Measurements from ENCODE around the gene GCDH. TPM values are rescaled to one million over a fixed set of nuclear protein-coding genes. Genes with fewer than 3 reads are reported as not detected.

Gene GCDH
- polyA plus RNA-seq, 1 experiment = 20.9 TPM

GRCh38 chr19:12864143-12864542 lies 26.8 kb upstream of the GCDH start:
- no peak for TF ChIP-seq CTCF (IDR thresholded peaks at IDR 0.05; ENCODE audit: insufficient read depth, low read depth, low read length)
- Histone ChIP-seq H3K36me3 (ENCODE audit: control insufficient read depth, insufficient read depth, low read length) (no peaks in the 10 kb centered on the region), H3K27me3 (ENCODE audit: control insufficient read depth, insufficient read depth, low read length) (0 out of 2 replicates have a peak, but pooled peaks cover 1% of the 10 kb centered on the region), H3K4me3 (ENCODE audit: low read depth, low read length) (no peak overlapping the region)
- ChIA-PET POLR2A (no interaction called here), CTCF (interaction anchor here (0.8 to 1.7 kb wide), 3 partner anchors 16 to 71 kb away, joined by 3 to 12 read pairs (median 5); no protein-coding TSS in a partner anchor)
- no peak for DNase-seq (ENCODE audit: low read depth)

GRCh38 chr19:12864721-12865715 lies 25.9 kb upstream of the GCDH start:
- no peak for TF ChIP-seq CTCF (IDR thresholded peaks at IDR 0.05; ENCODE audit: insufficient read depth, low read depth, low read length)
- POLR2A ChIA-PET = no interaction called here
- CTCF ChIA-PET = interaction anchor here (1.7 kb wide), 2 partner anchors 17 kb away, joined by 6 to 12 read pairs; no protein-coding TSS in a partner anchor
- DNase-seq (ENCODE audit: low read depth) = no peak
- Histone ChIP-seq H3K36me3 (ENCODE audit: control insufficient read depth, insufficient read depth, low read length) (no peaks in the 10 kb centered on the region), H3K27me3 (ENCODE audit: control insufficient read depth, insufficient read depth, low read length) (0 out of 2 replicates have a peak, but pooled peaks cover 1% of the 10 kb centered on the region), H3K4me3 (ENCODE audit: low read depth, low read length) (no peak overlapping the region)

GRCh38 chr19:12865746-12866415 lies 25.1 kb upstream of the GCDH start:
- H3K27me3 ChIP-seq (ENCODE audit: control insufficient read depth, insufficient read depth, low read length) = 0 out of 2 replicates have a peak, but pooled peaks cover 1% of the 10 kb centered on the region
- H3K36me3 ChIP-seq (ENCODE audit: control insufficient read depth, insufficient read depth, low read length) = no peaks in the 10 kb centered on the region
- POLR2A ChIA-PET = no interaction called here
- TF ChIP-seq CTCF (IDR thresholded peaks at IDR 0.05; ENCODE audit: insufficient read depth, low read depth, low read length) = no peak
- no peak overlapping the region for H3K4me3 ChIP-seq (ENCODE audit: low read depth, low read length)
- CTCF ChIA-PET = interaction anchor here (1.7 kb wide), 1 partner anchor 18 kb away, joined by 6 read pairs; no protein-coding TSS in a partner anchor
- no peak for DNase-seq (ENCODE audit: low read depth)

DNA sequence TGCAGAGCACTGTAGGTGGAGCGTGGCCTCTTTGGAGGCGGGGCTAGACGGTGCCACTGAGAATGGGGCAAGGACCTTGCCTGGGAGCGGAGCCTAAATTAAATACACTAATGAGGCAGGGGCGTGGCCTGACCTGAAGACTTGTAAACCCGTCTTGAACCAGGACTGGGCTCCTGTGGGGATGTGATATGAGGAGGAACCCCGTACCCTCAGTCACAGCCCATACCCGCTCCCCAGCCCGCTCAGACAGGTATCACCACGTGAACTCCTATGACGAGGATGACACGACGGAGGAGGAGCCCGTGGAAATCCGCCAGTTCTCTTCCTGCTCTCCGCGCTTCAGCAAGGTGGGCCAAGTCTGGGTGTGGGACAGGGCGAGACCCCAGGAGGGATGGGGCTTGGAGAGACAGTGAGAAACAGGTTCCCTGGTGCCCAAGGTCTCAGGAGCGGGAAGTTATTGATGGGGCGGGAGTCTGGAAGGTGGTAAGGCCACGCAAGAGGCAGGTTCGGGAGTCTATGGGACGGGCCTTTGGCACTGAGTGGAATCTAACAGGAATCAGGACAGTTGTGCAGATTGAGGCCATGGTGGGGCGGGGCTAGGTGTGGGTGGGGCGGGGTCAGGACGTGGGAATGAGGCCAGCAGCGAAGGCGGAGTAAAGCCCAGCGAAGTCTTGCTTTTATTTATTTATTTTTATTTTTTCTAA lies 24.4 kb upstream of the GCDH start:
- no peaks in the 10 kb centered on the region for H3K36me3 ChIP-seq (ENCODE audit: control insufficient read depth, insufficient read depth, low read length)
- no peak for DNase-seq (ENCODE audit: low read depth)
- no peak overlapping the region for H3K4me3 ChIP-seq (ENCODE audit: low read depth, low read length)
- TF ChIP-seq CTCF (IDR thresholded peaks at IDR 0.05; ENCODE audit: insufficient read depth, low read depth, low read length) = no peak
- CTCF ChIA-PET = interaction anchor here (1.1 to 1.7 kb wide), 2 partner anchors 19 kb away, joined by 5 to 6 read pairs; no protein-coding TSS in a partner anchor
- POLR2A ChIA-PET = no interaction called here
- H3K27me3 ChIP-seq (ENCODE audit: control insufficient read depth, insufficient read depth, low read length) = 0 out of 2 replicates have a peak, but pooled peaks cover 1% of the 10 kb centered on the region
